ENCODE data around the gene C11orf71.

C11orf71 gene

GRCh38 chr11:114353443-114353842 lies 46.9 kb downstream of the C11orf71 start:
- no peak for DNase-seq

- DNase-seq, result no peak
Observed at GRCh38 chr11:114350022-114350421, 50.3 kb downstream of the C11orf71 start.

Data from NCI-H2029 (cell line).